Stimulated activated CD4-positive, alpha-beta T cell treated with anti-CD3 and anti-CD28 coated beads, Interleukin-12 subunit alpha, Interleukin-12 subunit beta, amount 100 ng/mL, for 24 hours (primary cell): Measurements from ENCODE around the gene PHETA1.
"Not testable (repeated sequence)": the region's sequence is repeated elsewhere in the genome, so short reads cannot be mapped to it uniquely, and the experiment has no call there.

Experiments
- DNase-seq, 2 experiments: peaks; one replicate each; pipeline ENCODE4 v3.0.0-alpha.2; 2020; ENCODE audit warnings: low read depth in 2 of 2

PHETA1 gene

GRCh38 chr12:111349748-111350520 is 19.0 kb downstream of the PHETA1 start:
- no peak for DNase-seq

- DNase-seq, result no peak
Observed at GRCh38 chr12:111349101-111349747, 19.7 kb downstream of the PHETA1 start.

- DNase-seq, result no peak
Observed at GRCh38 chr12:111347891-111348644, 20.8 kb downstream of the PHETA1 start.

GRCh38 chr12:111344254-111344875 is 24.5 kb downstream of the PHETA1 start:
- DNase-seq, result no peak

GRCh38 chr12:111343181-111343580 is 25.7 kb downstream of the PHETA1 start:
- no peak for DNase-seq

GRCh38 chr12:111342376-111342775 is 26.5 kb downstream of the PHETA1 start:
- DNase-seq, result no peak

- DNase-seq, result no peak
Observed at GRCh38 chr12:111341426-111342065, 27.3 kb downstream of the PHETA1 start.

- DNase-seq, result not testable (repeated sequence)
Observed at GRCh38 chr12:111340680-111341079, 28.2 kb downstream of the PHETA1 start.

GRCh38 chr12:111340231-111340630 is 28.7 kb downstream of the PHETA1 start:
- DNase-seq, result no peak

- DNase-seq, result no peak
Observed at GRCh38 chr12:111339321-111339938, 29.5 kb downstream of the PHETA1 start.

- DNase-seq, result no peak
Observed at GRCh38 chr12:111338096-111338495, 30.8 kb downstream of the PHETA1 start.

- DNase-seq, result no peak
Observed at GRCh38 chr12:111337371-111337770, 31.5 kb downstream of the PHETA1 start.

- not testable (repeated sequence) for DNase-seq
Observed at GRCh38 chr12:111336411-111336810, 32.5 kb downstream of the PHETA1 start.

GRCh38 chr12:111335811-111336210 is 33.1 kb downstream of the PHETA1 start:
- no peak for DNase-seq

- not testable (repeated sequence) for DNase-seq
Observed at GRCh38 chr12:111335301-111335700, 33.6 kb downstream of the PHETA1 start.

- DNase-seq, result no peak
Observed at GRCh38 chr12:111334393-111334915, 34.4 kb downstream of the PHETA1 start.

GRCh38 chr12:111330800-111331752 is 37.8 kb downstream of the PHETA1 start:
- no peak for DNase-seq

- DNase-seq, result no peak
Observed at GRCh38 chr12:111328138-111328537, 40.8 kb downstream of the PHETA1 start.

- DNase-seq, result no peak
Observed at GRCh38 chr12:111327474-111327873, 41.4 kb downstream of the PHETA1 start.
